ENCODE measurements around the gene BDNF.

- TF ChIP-seq CTCF (conservative IDR thresholded peaks at IDR 0.05; ENCODE audit: low read length) (no peak), EZH2phosphoT487 (IDR thresholded peaks at IDR 0.05; ENCODE audit: borderline replicate concordance) (no peak)
Observed at GRCh38 chr11:27693398-27693797, 6.9 kb downstream of the BDNF start.
